Neural cell (in vitro differentiated cells): ENCODE results near the gene UBA6.

Experiments
- POLR2AphosphoS5 ChIP-seq: IDR thresholded peaks from 2 replicates; pipeline ENCODE4 v1.6.1; 2012
- TF ChIP-seq, protein P1 (sequence below): fragments of 450-650 bp; IDR thresholded peaks from 2 replicates; pipeline ENCODE4 v1.5.1; 2014; ENCODE audit warnings: antibody characterized with exemption, mild to moderate bottlenecking, moderate library complexity; ENCODE audit not compliant: poor library complexity, severe bottlenecking
- TF ChIP-seq, protein P2 (sequence below): IDR thresholded peaks from 2 replicates; pipeline ENCODE4 v1.6.1; 2012; ENCODE audit warnings: borderline replicate concordance

DNA sequence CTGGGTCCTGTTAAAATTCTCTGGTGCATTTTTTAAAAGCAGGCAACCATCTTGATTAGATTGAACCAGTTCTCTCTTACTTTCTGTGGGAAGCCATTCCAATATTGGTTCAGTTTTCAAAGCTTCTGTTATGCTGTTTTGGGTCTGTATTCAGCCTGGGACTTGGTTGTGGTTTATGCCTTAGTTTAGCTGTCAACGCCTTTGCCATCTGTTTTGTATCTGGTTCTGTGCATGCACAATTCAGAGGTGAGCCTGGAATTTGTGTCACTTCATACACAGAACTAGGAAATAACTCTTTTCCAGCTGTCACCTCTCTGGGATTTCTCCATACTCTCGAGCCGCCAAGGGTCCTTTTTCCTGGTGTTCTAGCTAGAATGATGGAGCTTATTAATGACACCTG is 96.2 kb downstream of the UBA6 start:
- TF ChIP-seq, protein P1, sequence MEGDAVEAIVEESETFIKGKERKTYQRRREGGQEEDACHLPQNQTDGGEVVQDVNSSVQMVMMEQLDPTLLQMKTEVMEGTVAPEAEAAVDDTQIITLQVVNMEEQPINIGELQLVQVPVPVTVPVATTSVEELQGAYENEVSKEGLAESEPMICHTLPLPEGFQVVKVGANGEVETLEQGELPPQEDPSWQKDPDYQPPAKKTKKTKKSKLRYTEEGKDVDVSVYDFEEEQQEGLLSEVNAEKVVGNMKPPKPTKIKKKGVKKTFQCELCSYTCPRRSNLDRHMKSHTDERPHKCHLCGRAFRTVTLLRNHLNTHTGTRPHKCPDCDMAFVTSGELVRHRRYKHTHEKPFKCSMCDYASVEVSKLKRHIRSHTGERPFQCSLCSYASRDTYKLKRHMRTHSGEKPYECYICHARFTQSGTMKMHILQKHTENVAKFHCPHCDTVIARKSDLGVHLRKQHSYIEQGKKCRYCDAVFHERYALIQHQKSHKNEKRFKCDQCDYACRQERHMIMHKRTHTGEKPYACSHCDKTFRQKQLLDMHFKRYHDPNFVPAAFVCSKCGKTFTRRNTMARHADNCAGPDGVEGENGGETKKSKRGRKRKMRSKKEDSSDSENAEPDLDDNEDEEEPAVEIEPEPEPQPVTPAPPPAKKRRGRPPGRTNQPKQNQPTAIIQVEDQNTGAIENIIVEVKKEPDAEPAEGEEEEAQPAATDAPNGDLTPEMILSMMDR = no peak
- TF ChIP-seq, protein P2, sequence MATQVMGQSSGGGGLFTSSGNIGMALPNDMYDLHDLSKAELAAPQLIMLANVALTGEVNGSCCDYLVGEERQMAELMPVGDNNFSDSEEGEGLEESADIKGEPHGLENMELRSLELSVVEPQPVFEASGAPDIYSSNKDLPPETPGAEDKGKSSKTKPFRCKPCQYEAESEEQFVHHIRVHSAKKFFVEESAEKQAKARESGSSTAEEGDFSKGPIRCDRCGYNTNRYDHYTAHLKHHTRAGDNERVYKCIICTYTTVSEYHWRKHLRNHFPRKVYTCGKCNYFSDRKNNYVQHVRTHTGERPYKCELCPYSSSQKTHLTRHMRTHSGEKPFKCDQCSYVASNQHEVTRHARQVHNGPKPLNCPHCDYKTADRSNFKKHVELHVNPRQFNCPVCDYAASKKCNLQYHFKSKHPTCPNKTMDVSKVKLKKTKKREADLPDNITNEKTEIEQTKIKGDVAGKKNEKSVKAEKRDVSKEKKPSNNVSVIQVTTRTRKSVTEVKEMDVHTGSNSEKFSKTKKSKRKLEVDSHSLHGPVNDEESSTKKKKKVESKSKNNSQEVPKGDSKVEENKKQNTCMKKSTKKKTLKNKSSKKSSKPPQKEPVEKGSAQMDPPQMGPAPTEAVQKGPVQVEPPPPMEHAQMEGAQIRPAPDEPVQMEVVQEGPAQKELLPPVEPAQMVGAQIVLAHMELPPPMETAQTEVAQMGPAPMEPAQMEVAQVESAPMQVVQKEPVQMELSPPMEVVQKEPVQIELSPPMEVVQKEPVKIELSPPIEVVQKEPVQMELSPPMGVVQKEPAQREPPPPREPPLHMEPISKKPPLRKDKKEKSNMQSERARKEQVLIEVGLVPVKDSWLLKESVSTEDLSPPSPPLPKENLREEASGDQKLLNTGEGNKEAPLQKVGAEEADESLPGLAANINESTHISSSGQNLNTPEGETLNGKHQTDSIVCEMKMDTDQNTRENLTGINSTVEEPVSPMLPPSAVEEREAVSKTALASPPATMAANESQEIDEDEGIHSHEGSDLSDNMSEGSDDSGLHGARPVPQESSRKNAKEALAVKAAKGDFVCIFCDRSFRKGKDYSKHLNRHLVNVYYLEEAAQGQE = no peak
- TF ChIP-seq POLR2AphosphoS5 = no peak
